ENCODE data around the gene PEPD. TPM values are rescaled to one million over a fixed set of nuclear protein-coding genes. Genes with fewer than 3 reads are reported as not detected.

PEPD gene
- total RNA-seq, 3 donors from 2014 or later, result 42.1 to 127 (median 82.3) TPM

DNA sequence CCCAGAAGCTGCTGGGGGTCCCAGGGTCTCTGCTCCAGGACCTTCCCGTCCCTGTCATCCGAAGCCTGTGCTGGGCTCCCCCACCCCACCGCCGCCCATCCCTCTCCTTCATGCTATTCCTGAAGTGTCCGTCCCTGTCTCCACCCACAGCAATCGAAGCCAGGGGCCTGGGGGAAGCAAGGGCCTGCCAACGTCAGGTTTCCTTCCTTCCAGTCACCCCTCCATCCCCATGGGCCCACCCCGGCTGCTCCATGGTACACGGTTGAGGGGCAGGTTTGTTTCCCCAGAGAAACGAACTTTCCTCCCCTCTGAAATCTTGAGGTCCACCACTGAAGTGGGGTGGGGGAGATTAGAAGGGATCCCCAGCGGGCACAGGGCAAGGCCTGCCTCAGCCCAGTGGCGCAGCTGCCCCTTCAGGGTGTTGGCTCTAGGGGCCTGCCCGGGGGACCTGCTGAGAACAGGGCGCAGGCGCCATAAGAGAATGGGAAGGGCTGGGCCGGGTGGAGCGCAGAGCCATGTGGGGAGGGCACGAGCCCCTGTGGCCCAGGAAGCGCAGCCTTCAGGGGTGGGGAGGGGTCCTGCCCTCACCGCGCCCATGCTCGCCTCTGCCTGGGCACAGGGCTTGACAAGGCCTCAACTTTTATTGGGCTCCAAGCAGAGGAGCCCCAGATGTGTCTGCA is 132.0 kb downstream of the PEPD start:
- intact Hi-C loops (cut with DNase I; ENCODE audit: low total_unique reads), result loop anchor here (10.0 kb wide), 1 partner anchor 85 kb away; the partner anchor contains the start of gene CEBPA
- no peaks in the 10 kb centered on the region for H3K36me3 ChIP-seq
- DNase-seq (ENCODE audit: low spot score in 2 of 2), result peak in 1 of 2 donors; percentile 47
- no peaks in the 10 kb centered on the region for H3K27me3 ChIP-seq
- H3K4me1 ChIP-seq, result peaks cover 42 to 54% of the 10 kb centered on the region in 2 donors
- H3K27ac ChIP-seq, result peak overlapping the region; percentile 78 to 94
- H3K9me3 ChIP-seq, result no peaks in the 10 kb centered on the region
- no peak for TF ChIP-seq POLR2A (IDR thresholded peaks at IDR 0.05)
- TF ChIP-seq, protein P1, sequence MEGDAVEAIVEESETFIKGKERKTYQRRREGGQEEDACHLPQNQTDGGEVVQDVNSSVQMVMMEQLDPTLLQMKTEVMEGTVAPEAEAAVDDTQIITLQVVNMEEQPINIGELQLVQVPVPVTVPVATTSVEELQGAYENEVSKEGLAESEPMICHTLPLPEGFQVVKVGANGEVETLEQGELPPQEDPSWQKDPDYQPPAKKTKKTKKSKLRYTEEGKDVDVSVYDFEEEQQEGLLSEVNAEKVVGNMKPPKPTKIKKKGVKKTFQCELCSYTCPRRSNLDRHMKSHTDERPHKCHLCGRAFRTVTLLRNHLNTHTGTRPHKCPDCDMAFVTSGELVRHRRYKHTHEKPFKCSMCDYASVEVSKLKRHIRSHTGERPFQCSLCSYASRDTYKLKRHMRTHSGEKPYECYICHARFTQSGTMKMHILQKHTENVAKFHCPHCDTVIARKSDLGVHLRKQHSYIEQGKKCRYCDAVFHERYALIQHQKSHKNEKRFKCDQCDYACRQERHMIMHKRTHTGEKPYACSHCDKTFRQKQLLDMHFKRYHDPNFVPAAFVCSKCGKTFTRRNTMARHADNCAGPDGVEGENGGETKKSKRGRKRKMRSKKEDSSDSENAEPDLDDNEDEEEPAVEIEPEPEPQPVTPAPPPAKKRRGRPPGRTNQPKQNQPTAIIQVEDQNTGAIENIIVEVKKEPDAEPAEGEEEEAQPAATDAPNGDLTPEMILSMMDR (IDR thresholded peaks at IDR 0.05), result no peak
- TF ChIP-seq POLR2AphosphoS5 (IDR thresholded peaks at IDR 0.05), result no peak
- H3K4me3 ChIP-seq, result peak overlapping the region in 1 of 3 donors; percentile 39

DNA sequence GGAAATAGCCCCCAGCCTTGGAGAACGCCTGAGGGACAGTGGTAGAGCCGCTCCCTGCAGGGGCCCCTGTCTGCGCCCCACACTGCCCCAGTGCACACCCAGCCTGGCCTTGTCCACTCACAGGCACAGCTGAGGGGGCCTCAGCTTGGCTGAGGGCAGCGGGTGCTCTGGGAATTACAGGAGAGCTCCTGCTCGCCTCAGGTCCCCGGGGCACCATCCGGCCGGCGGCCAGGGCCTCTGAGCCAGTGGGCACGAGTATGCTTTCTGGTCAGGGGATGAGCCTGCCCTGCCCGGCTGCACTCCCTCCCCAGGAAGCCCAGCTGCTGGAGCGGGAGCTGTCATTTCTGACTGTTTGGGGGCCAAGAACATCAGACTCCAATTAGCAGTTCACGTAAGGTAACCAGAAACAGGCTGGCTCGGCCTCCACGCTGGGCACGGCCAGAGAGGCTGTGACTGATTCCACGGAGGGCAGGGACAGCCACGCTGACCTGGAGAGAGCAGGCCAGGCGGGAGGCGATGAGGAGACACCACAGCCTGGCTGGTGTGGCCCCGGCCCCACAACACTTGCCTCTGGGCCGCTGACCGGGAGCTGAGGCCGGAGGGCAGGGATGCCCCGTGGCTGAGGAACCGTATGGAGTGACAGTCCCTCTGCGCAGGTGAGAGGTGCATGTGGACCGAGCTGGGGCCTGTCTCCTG is 132.7 kb downstream of the PEPD start:
- TF ChIP-seq POLR2A (IDR thresholded peaks at IDR 0.05), result no peak
- TF ChIP-seq, protein P1 (IDR thresholded peaks at IDR 0.05), result no peak
- no peak for TF ChIP-seq POLR2AphosphoS5 (IDR thresholded peaks at IDR 0.05)
- H3K27ac ChIP-seq, result peak overlapping the region; percentile 78 to 94
- intact Hi-C loops (cut with DNase I; ENCODE audit: low total_unique reads), result no loop called here
- DNase-seq (ENCODE audit: low spot score in 2 of 2), result peak in 1 of 2 donors; percentile 49
- H3K27me3 ChIP-seq, result no peaks in the 10 kb centered on the region
- no peaks in the 10 kb centered on the region for H3K36me3 ChIP-seq
- H3K9me3 ChIP-seq, result no peaks in the 10 kb centered on the region
- peaks cover 37 to 47% of the 10 kb centered on the region in 2 donors for H3K4me1 ChIP-seq
- peak overlapping the region in 1 of 3 donors; percentile 39 for H3K4me3 ChIP-seq

DNA sequence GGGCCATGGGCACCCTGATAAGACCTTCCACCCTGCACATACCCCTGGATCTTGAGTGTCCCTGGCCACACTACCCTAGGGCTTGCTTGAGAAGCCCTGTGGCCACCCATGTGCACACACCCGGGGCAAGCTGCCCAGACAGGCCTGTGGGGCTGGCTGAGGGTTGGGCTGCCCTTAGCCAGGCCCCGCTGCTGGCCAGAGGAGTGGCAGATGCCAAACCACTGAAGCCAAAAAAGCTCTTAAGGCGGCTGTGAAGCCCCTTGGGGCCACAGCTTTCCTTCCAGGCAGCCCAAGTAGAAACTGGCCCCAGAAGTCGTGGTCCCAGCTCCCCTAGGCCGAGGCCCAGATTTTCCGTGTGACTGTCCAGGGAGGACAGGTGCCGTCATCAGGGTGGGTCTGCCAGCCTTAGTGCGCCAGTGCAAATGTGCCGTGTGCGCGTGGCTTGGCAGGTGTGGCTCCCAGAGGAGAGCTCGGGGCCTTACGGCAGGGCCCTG is 133.3 kb downstream of the PEPD start:
- no peaks in the 10 kb centered on the region for H3K9me3 ChIP-seq
- intact Hi-C loops (cut with DNase I; ENCODE audit: low total_unique reads), result no loop called here
- no peak for TF ChIP-seq POLR2A (IDR thresholded peaks at IDR 0.05)
- TF ChIP-seq, protein P1 (IDR thresholded peaks at IDR 0.05), result no peak
- no peak for TF ChIP-seq POLR2AphosphoS5 (IDR thresholded peaks at IDR 0.05)
- no peaks in the 10 kb centered on the region for H3K36me3 ChIP-seq
- no peaks in the 10 kb centered on the region for H3K27me3 ChIP-seq
- H3K4me1 ChIP-seq, result peaks cover 33 to 41% of the 10 kb centered on the region in 2 donors
- H3K4me3 ChIP-seq, result peak overlapping the region in 1 of 3 donors; percentile 39
- H3K27ac ChIP-seq, result peak overlapping the region; percentile 78 to 94
- peak in 1 of 2 donors; percentile 48 for DNase-seq (ENCODE audit: low spot score in 2 of 2)

DNA sequence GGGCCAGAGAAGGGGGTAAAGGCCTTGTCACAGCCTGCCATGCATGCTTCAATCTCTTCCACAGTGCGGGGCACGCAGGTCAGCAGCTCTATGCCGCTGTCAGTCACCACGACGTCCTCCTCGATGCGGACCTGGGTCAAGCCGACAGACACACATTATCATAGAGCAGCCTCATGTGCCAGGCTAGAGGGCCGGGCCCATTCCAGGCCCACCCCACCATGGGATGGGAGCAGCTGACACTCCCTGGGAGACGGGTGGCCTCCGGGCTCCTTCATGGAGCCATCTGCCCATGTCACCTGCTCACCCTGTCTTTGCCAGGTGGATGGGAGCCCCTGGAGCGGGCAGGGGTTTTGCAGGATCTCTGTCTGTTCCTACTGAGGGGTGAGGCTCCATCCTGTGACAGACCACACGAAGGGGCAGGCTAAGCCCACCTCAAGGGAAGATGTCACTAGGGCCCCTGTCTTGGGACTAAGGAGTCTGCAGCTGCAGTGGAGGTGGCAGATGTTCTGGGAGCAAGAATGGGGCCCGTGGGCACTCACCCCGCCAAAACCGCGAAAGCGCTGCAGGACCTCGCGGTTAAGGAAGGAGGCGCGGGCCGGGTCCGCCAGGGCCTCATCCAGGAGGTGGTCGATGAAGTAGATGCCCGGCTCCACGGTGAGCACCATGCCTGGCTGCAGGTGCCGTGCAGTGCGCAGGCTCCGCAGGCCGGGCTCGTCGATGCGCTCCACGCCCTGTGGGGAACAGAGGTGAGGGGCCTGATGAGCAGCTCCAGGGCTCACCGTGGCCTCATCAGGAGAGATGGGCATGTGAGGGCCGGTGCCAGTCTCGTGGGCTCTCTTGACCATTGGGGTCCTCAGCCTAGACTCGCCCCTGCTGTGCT is 134.0 kb downstream of the PEPD start:
- no peaks in the 10 kb centered on the region for H3K36me3 ChIP-seq
- H3K9me3 ChIP-seq, result no peaks in the 10 kb centered on the region
- H3K27ac ChIP-seq, result peak overlapping the region; percentile 78 to 94
- no peak overlapping the region for H3K4me3 ChIP-seq
- H3K4me1 ChIP-seq, result peaks cover 33 to 37% of the 10 kb centered on the region in 2 donors
- no peak for TF ChIP-seq POLR2A (IDR thresholded peaks at IDR 0.05)
- TF ChIP-seq, protein P1 (IDR thresholded peaks at IDR 0.05), result no peak
- no peak for TF ChIP-seq POLR2AphosphoS5 (IDR thresholded peaks at IDR 0.05)
- intact Hi-C loops (cut with DNase I; ENCODE audit: low total_unique reads), result no loop called here
- DNase-seq (ENCODE audit: low spot score in 2 of 2), result peak in 1 of 2 donors; percentile 34
- no peaks in the 10 kb centered on the region for H3K27me3 ChIP-seq
